Loucy (cell line): ENCODE measurements around the gene MTCH1.
A peak's percentile ranks its signal among the peaks of the same experiment; 100 is the strongest.

Source experiments
- H2AFZ ChIP-seq: fragments of 200-600 bp; sonication (generic); 2 replicates; pipeline ENCODE4 v1.6.0; 2016; ENCODE audit warnings: antibody characterized with exemption, mild to moderate bottlenecking, low read length, moderate library complexity
- H3F3A ChIP-seq: fragments of 200-600 bp; 2 replicates; pipeline ENCODE4 v1.6.0; 2016; ENCODE audit warnings: antibody characterized with exemption, low read depth, mild to moderate bottlenecking
- H3K27me3 ChIP-seq: fragments of 200-600 bp; sonication (generic); 2 replicates; pipeline ENCODE4 v1.6.1; 2014; ENCODE audit warnings: low read length, mild to moderate bottlenecking; ENCODE audit not compliant: insufficient read depth, poor library complexity, severe bottlenecking
- H3K36me3 ChIP-seq: fragments of 200-600 bp; sonication (generic); 2 replicates; pipeline ENCODE4 v1.6.1; 2016; ENCODE audit warnings: low read length; ENCODE audit not compliant: insufficient read depth
- H3K4me1 ChIP-seq: fragments of 200-600 bp; sonication (generic); 2 replicates; pipeline ENCODE4 v1.5.1; 2014; ENCODE audit warnings: low read length, mild to moderate bottlenecking; ENCODE audit not compliant: insufficient read depth, poor library complexity, severe bottlenecking
- H3K4me2 ChIP-seq: fragments of 200-600 bp; sonication (generic); 2 replicates; pipeline ENCODE4 v1.6.0; 2014; ENCODE audit warnings: antibody characterized with exemption, low read length, low read depth, mild to moderate bottlenecking; ENCODE audit not compliant: poor library complexity, severe bottlenecking
- H3K4me3 ChIP-seq: fragments of 200-600 bp; sonication (generic); 2 replicates; pipeline ENCODE4 v1.5.1; 2014; ENCODE audit warnings: low read length, mild to moderate bottlenecking, mixed read lengths; ENCODE audit not compliant: poor library complexity, severe bottlenecking
- H3K79me2 ChIP-seq: fragments of 200-600 bp; sonication (generic); 2 replicates; pipeline ENCODE4 v1.6.1; 2014; ENCODE audit warnings: low read length; ENCODE audit not compliant: insufficient read depth
- H3K9ac ChIP-seq: fragments of 200-600 bp; sonication (generic); 2 replicates; pipeline ENCODE4 v1.6.0; 2014; ENCODE audit warnings: mild to moderate bottlenecking, low read depth, low read length, moderate library complexity; ENCODE audit not compliant: poor library complexity, severe bottlenecking
- H3K9me2 ChIP-seq: fragments of 200-600 bp; sonication (generic); replicated peaks from 2 replicates; pipeline ENCODE4 v1.6.1; 2016; ENCODE audit warnings: low read depth, low read length, mixed read lengths
- H3K9me3 ChIP-seq: fragments of 200-600 bp; sonication (generic); 2 replicates; pipeline ENCODE4 v1.6.1; 2014; ENCODE audit warnings: mild to moderate bottlenecking, antibody characterized with exemption, low read length, low read depth; ENCODE audit not compliant: insufficient read depth
- H4K20me1 ChIP-seq: fragments of 200-600 bp; sonication (generic); 2 replicates; pipeline ENCODE4 v1.6.0; 2014; ENCODE audit warnings: antibody characterized with exemption, low read length, mild to moderate bottlenecking; ENCODE audit not compliant: insufficient read depth, poor library complexity, severe bottlenecking
- EZH2phosphoT487 ChIP-seq: fragments of 200-600 bp; IDR thresholded peaks from 2 replicates; pipeline ENCODE4 v1.6.1; 2018; ENCODE audit warnings: antibody characterized with exemption, mild to moderate bottlenecking, moderate library complexity, borderline replicate concordance
- TF ChIP-seq, protein P1 (sequence below): fragments of 200-600 bp; sonication (generic); conservative IDR thresholded peaks from 2 replicates; pipeline ENCODE4 v1.5.1; 2014; ENCODE audit warnings: mild to moderate bottlenecking, antibody characterized with exemption, low read length

MTCH1 gene

DNA sequence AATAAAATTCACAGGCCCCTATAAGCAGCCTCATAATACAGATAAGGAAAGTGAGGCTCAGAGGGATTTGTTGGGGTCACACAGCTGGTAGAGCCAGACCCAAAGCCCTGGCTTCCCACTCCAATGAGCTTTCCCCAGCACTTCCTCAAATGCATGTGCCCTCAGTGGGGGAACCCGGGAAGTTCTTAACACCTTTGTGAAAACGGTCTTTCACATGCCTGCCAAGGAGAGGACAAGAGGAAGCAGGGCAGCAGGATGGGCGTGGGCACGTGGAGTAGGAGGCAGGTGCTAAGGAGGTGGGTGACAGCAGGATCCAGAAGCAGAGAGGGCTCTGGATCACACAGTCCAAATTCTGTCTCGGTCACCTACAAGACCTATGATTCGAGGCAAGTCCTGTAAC, 30.9 kb downstream of the MTCH1 start:
- H3F3A ChIP-seq = 0 out of 2 replicates have a peak, but pooled peaks cover 3% of the 10 kb centered on the region
- no peak overlapping the region for H3K9ac ChIP-seq
- H4K20me1 ChIP-seq = peaks cover 5% of the 10 kb centered on the region
- peaks cover 20% of the 10 kb centered on the region for H3K27me3 ChIP-seq
- no peaks in the 10 kb centered on the region for H3K9me3 ChIP-seq
- H2AFZ ChIP-seq = no peak overlapping the region
- peaks cover 30% of the 10 kb centered on the region for H3K4me1 ChIP-seq
- H3K79me2 ChIP-seq = no peaks in the 10 kb centered on the region
- no peaks in the 10 kb centered on the region for H3K9me2 ChIP-seq
- H3K36me3 ChIP-seq = no peaks in the 10 kb centered on the region
- H3K4me2 ChIP-seq = peak overlapping the region; percentile 65
- H3K4me3 ChIP-seq = peak overlapping the region; percentile 30
- TF ChIP-seq EZH2phosphoT487 = no peak
- TF ChIP-seq, protein P1, sequence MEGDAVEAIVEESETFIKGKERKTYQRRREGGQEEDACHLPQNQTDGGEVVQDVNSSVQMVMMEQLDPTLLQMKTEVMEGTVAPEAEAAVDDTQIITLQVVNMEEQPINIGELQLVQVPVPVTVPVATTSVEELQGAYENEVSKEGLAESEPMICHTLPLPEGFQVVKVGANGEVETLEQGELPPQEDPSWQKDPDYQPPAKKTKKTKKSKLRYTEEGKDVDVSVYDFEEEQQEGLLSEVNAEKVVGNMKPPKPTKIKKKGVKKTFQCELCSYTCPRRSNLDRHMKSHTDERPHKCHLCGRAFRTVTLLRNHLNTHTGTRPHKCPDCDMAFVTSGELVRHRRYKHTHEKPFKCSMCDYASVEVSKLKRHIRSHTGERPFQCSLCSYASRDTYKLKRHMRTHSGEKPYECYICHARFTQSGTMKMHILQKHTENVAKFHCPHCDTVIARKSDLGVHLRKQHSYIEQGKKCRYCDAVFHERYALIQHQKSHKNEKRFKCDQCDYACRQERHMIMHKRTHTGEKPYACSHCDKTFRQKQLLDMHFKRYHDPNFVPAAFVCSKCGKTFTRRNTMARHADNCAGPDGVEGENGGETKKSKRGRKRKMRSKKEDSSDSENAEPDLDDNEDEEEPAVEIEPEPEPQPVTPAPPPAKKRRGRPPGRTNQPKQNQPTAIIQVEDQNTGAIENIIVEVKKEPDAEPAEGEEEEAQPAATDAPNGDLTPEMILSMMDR = no peak

DNA sequence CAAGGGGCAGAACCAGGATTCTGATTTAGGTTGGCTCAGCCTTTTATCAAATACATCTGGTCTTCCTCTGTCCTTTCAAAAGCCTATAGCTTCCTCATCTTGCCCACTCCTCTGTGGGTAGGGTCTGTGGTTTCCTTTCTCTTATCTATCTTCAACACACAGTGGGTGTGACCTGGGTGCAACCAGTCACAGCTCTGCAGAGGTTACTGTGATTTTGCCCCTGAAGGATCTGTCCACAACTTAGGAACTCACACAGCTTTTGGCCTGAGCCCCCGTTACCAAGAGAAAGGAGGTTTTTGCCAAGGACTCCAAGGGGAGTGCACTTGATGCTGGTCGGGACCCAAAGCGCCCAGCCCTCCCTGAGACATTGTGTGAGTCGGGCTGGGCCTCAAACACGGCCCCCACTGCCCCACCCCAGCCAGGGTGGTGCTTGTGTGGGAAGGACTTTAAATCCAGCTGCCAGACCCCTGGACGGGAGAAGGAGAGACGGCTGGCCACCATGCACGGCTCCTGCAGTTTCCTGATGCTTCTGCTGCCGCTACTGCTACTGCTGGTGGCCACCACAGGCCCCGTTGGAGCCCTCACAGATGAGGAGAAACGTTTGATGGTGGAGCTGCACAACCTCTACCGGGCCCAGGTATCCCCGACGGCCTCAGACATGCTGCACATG, 31.6 kb downstream of the MTCH1 start, which contains the start of gene PI16:
Gene PI16, plus strand, starts transcription at position 477 of the 670 bp plus-strand sequence. Its CDS starts 23 bp downstream, at position 500.
- no peaks in the 10 kb centered on the region for H3K36me3 ChIP-seq
- 0 out of 2 replicates have a peak, but pooled peaks cover 3% of the 10 kb centered on the region for H3F3A ChIP-seq
- H2AFZ ChIP-seq = no peak within 1 kb of the TSS
- H3K4me3 ChIP-seq = peak within 1 kb of the TSS; percentile 30
- H3K27me3 ChIP-seq = peaks cover 20% of the 10 kb centered on the region
- peaks cover 5% of the 10 kb centered on the region for H4K20me1 ChIP-seq
- H3K9me2 ChIP-seq = no peaks in the 10 kb centered on the region
- peak within 1 kb of the TSS; percentile 65 for H3K4me2 ChIP-seq
- H3K9me3 ChIP-seq = no peaks in the 10 kb centered on the region
- no peaks in the 10 kb centered on the region for H3K79me2 ChIP-seq
- H3K4me1 ChIP-seq = peaks cover 31% of the 10 kb centered on the region
- TF ChIP-seq EZH2phosphoT487 = peak; percentile 83
- TF ChIP-seq, protein P1 = no peak
- H3K9ac ChIP-seq = no peak within 1 kb of the TSS

DNA sequence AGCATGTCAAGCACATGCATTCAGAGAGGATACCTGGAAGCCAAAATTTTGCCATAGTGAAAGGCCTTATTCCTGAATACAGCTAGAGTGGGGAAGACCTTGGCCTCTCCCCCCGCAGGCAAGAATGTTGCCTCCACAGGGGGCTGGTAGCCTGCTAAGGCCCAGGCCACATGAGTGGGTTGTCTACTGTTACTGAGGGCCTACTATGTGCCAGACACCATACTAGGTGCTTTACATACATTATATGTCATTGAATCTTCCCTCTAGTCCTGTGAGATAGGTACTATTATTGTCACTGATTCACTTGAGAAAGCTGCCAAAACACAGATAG, 32.1 kb downstream of the MTCH1 start:
- peak overlapping the region; percentile 8 for H3K4me2 ChIP-seq
- no peaks in the 10 kb centered on the region for H3K79me2 ChIP-seq
- 0 out of 2 replicates have a peak, but pooled peaks cover 3% of the 10 kb centered on the region for H3F3A ChIP-seq
- TF ChIP-seq EZH2phosphoT487 = no peak
- TF ChIP-seq, protein P1 = no peak
- H3K9me2 ChIP-seq = no peaks in the 10 kb centered on the region
- H2AFZ ChIP-seq = no peak overlapping the region
- H3K27me3 ChIP-seq = peaks cover 20% of the 10 kb centered on the region
- H3K4me3 ChIP-seq = no peak overlapping the region
- peaks cover 5% of the 10 kb centered on the region for H4K20me1 ChIP-seq
- H3K36me3 ChIP-seq = no peaks in the 10 kb centered on the region
- H3K9ac ChIP-seq = no peak overlapping the region
- peaks cover 36% of the 10 kb centered on the region for H3K4me1 ChIP-seq
- H3K9me3 ChIP-seq = no peaks in the 10 kb centered on the region
